SK-N-SH (cell line): Measurements from ENCODE around the gene NHLH1.

Source experiments
- CTCF ChIP-seq: fragments of 200-600 bp; sonication (generic); IDR thresholded peaks from 2 replicates; pipeline ENCODE4 v1.6.1; 2017; ENCODE audit warnings: antibody characterized with exemption, mild to moderate bottlenecking, moderate library complexity
- EP300 ChIP-seq, 2 experiments: IDR thresholded peaks; 2 replicates each; pipeline versions ENCODE4 v1.4.0 to v1.6.1; 2012; ENCODE audit warnings: borderline replicate concordance in 1 of 2, low read depth in 1 of 2, low read length in 1 of 2
- FOXM1 ChIP-seq: IDR thresholded peaks from 2 replicates; pipeline ENCODE4 v1.4.0; 2012; ENCODE audit warnings: low read depth, mild to moderate bottlenecking
- MAX ChIP-seq: IDR thresholded peaks from 2 replicates; pipeline ENCODE4 v1.4.0; 2012; ENCODE audit warnings: low read depth
- POLR2AphosphoS5 ChIP-seq: IDR thresholded peaks from 2 replicates; pipeline ENCODE4 v1.6.1; 2012; ENCODE audit warnings: low read depth, low read length
- RXRA ChIP-seq: IDR thresholded peaks from 2 replicates; pipeline ENCODE4 v1.4.0; 2012; ENCODE audit warnings: low read depth, mild to moderate bottlenecking, borderline replicate concordance
- SIN3A ChIP-seq: IDR thresholded peaks from 2 replicates; pipeline ENCODE4 v1.6.1; 2012; ENCODE audit warnings: low read depth, mild to moderate bottlenecking, low read length, moderate library complexity, borderline replicate concordance
- SMC3 ChIP-seq: IDR thresholded peaks from 2 replicates; pipeline ENCODE4 v1.6.1; 2012; ENCODE audit warnings: low read depth, low read length, improper control_type of control experiment
- TCF12 ChIP-seq: IDR thresholded peaks from 2 replicates; pipeline ENCODE4 v1.4.0; 2012
- TEAD4 ChIP-seq: IDR thresholded peaks from 2 replicates; pipeline ENCODE4 v1.4.0; 2012; ENCODE audit warnings: mild to moderate bottlenecking, borderline replicate concordance; ENCODE audit not compliant: insufficient read depth
- USF2 ChIP-seq: fragments of 150-350 bp; IDR thresholded peaks from 2 replicates; pipeline ENCODE4 v1.6.1; 2017; ENCODE audit warnings: antibody characterized with exemption, low read length, low read depth, borderline replicate concordance

DNA sequence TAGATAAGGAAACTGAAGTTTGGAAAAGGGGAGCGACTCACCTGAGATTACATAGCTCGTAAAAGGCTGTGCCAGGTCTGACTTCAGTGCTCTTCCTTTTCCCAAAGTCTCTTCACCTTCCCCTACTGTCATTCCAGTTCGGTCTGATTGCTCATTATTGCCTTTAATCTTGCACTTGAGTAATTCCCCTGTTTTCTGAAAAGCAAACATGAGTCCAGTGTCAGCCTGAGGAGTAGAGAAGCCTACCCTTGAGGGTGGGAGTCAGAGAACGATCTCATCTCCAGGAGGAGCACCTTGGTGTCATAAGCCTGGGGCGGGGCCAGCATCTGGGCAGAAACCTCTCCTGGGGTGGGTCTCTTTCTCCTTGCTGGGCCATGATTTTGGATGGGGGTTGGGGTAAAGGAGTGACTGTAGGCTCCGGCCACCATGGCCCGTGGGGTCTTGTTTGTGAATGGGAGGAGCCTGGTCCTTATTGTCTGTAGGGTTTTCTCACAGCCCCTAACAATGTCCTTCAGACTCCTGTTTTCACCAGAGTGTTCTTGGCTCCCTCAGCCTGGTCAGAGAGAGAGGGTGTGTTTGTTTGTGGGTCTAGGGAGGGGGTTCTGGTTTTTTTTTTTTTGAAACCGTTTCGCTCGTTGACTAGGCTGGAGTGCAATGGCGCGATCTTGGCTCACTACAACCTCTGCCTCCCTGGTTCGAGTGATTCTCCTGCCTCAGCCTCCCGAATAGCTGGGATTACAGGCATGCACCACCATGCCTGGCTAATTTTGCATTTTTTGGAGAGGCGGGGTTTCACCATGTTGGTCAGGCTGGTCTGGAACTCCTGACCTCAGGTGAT lies 39.5 kb downstream of the NHLH1 start:
- TF ChIP-seq TCF12 (no peak), CTCF (no peak), POLR2AphosphoS5 (no peak), USF2 (no peak), SIN3A (no peak), TEAD4 (no peak), EP300 (IDR thresholded peaks at IDR 0.05; ENCODE audit: borderline replicate concordance in 1 of 2, low read depth in 1 of 2, low read length in 1 of 2) (no peak), FOXM1 (no peak), RXRA (no peak), MAX (no peak), SMC3 (no peak)
